ENCODE measurements around the gene KRT84.

The KRT84 gene

DNA sequence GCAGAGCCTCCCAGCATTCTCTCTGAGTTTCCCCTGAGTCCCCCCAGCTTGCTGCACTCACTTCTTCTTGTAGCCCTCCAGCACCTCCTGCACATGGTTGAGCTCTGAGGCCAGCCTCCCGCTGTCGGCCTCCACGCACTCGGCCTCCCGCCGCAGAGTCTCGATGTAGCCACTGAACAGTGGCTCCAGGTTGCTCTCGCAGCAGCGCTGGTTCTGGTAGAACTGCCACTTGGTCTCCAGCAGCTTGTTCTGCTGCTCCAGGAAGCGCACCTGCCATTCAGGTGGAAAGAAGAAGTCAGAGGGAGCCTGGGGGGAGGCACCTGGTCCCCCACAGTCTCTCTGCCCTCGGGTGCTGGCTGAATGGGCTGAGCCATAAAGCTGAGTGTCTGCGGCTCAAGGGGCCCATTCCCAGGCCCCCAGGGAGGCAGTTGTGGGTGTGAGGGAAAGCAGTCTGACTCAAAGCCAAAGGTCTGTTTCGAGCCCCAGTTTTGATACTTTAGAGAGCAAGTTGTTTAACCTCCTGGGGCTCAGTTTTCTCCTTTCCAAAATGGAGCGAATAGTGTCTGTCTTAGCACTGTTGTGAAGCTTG lies 20.5 kb downstream of the KRT84 start:
- Histone ChIP-seq H3K4me3 (ENCODE audit: low read length, poor library complexity, severe bottlenecking) (no peak overlapping the region), H3K9me3 (ENCODE audit: insufficient read depth, low read depth, low read length) (no peaks in the 10 kb centered on the region), H4K20me1 (ENCODE audit: insufficient read depth, low read length, poor library complexity, severe bottlenecking) (no peaks in the 10 kb centered on the region), H3K4me2 (ENCODE audit: low read depth, low read length, poor library complexity, severe bottlenecking) (no peak overlapping the region), H3K4me1 (ENCODE audit: insufficient read depth, low read length, poor library complexity, severe bottlenecking) (peaks cover 22% of the 10 kb centered on the region), H3K27me3 (ENCODE audit: insufficient read depth, low read length, poor library complexity, severe bottlenecking) (no peaks in the 10 kb centered on the region), H3K9ac (ENCODE audit: low read depth, low read length, poor library complexity, severe bottlenecking) (no peak overlapping the region), H3K36me3 (ENCODE audit: insufficient read depth, low read length) (no peaks in the 10 kb centered on the region), H2AFZ (ENCODE audit: low read length) (no peak overlapping the region), H3K9me2 (replicated peaks; ENCODE audit: low read depth, low read length) (no peaks in the 10 kb centered on the region), H3F3A (ENCODE audit: low read depth) (no peaks in the 10 kb centered on the region), H3K79me2 (ENCODE audit: insufficient read depth, low read length) (no peaks in the 10 kb centered on the region)
- no peak for TF ChIP-seq EZH2phosphoT487 (IDR thresholded peaks at IDR 0.05; ENCODE audit: borderline replicate concordance)
- TF ChIP-seq, protein P1, sequence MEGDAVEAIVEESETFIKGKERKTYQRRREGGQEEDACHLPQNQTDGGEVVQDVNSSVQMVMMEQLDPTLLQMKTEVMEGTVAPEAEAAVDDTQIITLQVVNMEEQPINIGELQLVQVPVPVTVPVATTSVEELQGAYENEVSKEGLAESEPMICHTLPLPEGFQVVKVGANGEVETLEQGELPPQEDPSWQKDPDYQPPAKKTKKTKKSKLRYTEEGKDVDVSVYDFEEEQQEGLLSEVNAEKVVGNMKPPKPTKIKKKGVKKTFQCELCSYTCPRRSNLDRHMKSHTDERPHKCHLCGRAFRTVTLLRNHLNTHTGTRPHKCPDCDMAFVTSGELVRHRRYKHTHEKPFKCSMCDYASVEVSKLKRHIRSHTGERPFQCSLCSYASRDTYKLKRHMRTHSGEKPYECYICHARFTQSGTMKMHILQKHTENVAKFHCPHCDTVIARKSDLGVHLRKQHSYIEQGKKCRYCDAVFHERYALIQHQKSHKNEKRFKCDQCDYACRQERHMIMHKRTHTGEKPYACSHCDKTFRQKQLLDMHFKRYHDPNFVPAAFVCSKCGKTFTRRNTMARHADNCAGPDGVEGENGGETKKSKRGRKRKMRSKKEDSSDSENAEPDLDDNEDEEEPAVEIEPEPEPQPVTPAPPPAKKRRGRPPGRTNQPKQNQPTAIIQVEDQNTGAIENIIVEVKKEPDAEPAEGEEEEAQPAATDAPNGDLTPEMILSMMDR (conservative IDR thresholded peaks at IDR 0.05; ENCODE audit: low read length): no peak

DNA sequence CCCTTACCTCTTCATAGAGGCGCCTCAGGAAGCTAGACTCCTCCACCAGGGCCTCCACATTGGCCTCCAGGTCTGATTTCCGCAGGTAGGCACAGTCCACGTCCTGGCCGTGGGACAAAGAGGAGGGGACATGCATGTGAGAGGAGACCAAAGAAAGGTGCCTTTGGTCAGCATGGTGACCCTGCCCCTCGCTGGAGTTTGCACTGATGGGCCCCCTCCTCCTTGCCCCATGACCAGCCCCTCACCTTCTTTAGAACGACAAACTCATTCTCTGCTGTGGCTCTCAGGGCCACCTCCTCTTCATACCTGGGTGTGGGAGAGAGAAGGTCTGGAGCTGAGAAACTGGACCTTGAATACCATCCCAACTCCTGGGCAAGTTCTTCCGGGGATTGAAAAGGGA lies 21.4 kb downstream of the KRT84 start:
- Histone ChIP-seq H3K9ac (ENCODE audit: low read depth, low read length, poor library complexity, severe bottlenecking) (no peak overlapping the region), H3K4me3 (ENCODE audit: low read length, poor library complexity, severe bottlenecking) (no peak overlapping the region), H3K9me2 (replicated peaks; ENCODE audit: low read depth, low read length) (no peaks in the 10 kb centered on the region), H3F3A (ENCODE audit: low read depth) (no peaks in the 10 kb centered on the region), H3K27me3 (ENCODE audit: insufficient read depth, low read length, poor library complexity, severe bottlenecking) (no peaks in the 10 kb centered on the region), H3K9me3 (ENCODE audit: insufficient read depth, low read depth, low read length) (no peaks in the 10 kb centered on the region), H3K4me1 (ENCODE audit: insufficient read depth, low read length, poor library complexity, severe bottlenecking) (peaks cover 31% of the 10 kb centered on the region), H3K79me2 (ENCODE audit: insufficient read depth, low read length) (no peaks in the 10 kb centered on the region), H3K36me3 (ENCODE audit: insufficient read depth, low read length) (no peaks in the 10 kb centered on the region), H4K20me1 (ENCODE audit: insufficient read depth, low read length, poor library complexity, severe bottlenecking) (no peaks in the 10 kb centered on the region), H2AFZ (ENCODE audit: low read length) (no peak overlapping the region), H3K4me2 (ENCODE audit: low read depth, low read length, poor library complexity, severe bottlenecking) (no peak overlapping the region)
- no peak for TF ChIP-seq EZH2phosphoT487 (IDR thresholded peaks at IDR 0.05; ENCODE audit: borderline replicate concordance)
- TF ChIP-seq, protein P1 (conservative IDR thresholded peaks at IDR 0.05; ENCODE audit: low read length): no peak

DNA sequence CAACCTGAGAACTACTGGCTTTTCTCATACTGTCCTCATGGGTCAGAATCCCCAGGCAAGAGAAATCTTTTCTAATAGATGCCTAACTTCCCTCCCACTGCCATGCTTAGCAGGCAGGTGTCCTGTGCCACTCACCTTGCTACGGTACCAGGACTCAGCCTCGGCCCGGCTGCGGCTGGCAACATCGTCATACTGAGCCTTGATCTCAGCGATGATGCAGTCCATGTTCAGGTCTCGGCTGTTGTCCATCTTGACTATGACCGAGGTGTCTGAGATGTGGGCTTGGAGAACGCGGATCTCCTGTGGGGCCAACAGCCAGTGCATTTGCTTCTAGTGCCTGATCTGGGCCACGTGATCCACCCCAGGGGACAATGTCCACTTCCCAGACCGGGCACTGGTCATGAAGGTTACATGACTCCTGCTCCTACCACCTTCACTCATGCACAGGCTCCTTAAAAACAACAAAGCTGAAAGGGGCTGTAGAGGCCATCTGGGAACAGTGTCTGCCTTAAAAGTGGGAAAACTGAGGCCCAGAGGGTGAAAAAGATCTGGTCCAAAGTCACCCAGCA lies 22.3 kb downstream of the KRT84 start:
- Histone ChIP-seq H3K4me1 (ENCODE audit: insufficient read depth, low read length, poor library complexity, severe bottlenecking) (peaks cover 38% of the 10 kb centered on the region), H3K4me2 (ENCODE audit: low read depth, low read length, poor library complexity, severe bottlenecking) (no peak overlapping the region), H3K9ac (ENCODE audit: low read depth, low read length, poor library complexity, severe bottlenecking) (no peak overlapping the region), H3K27me3 (ENCODE audit: insufficient read depth, low read length, poor library complexity, severe bottlenecking) (no peaks in the 10 kb centered on the region), H3K79me2 (ENCODE audit: insufficient read depth, low read length) (no peaks in the 10 kb centered on the region), H3F3A (ENCODE audit: low read depth) (no peaks in the 10 kb centered on the region), H4K20me1 (ENCODE audit: insufficient read depth, low read length, poor library complexity, severe bottlenecking) (no peaks in the 10 kb centered on the region), H3K36me3 (ENCODE audit: insufficient read depth, low read length) (no peaks in the 10 kb centered on the region), H3K9me2 (replicated peaks; ENCODE audit: low read depth, low read length) (no peaks in the 10 kb centered on the region), H3K9me3 (ENCODE audit: insufficient read depth, low read depth, low read length) (no peaks in the 10 kb centered on the region), H2AFZ (ENCODE audit: low read length) (no peak overlapping the region), H3K4me3 (ENCODE audit: low read length, poor library complexity, severe bottlenecking) (no peak overlapping the region)
- no peak for TF ChIP-seq EZH2phosphoT487 (IDR thresholded peaks at IDR 0.05; ENCODE audit: borderline replicate concordance)
- TF ChIP-seq, protein P1 (conservative IDR thresholded peaks at IDR 0.05; ENCODE audit: low read length): no peak
